Activated effector memory CD4-positive, alpha-beta T cell treated with anti-CD3 and anti-CD28 coated beads, Interleukin-2, amount 50 U/mL, for 16 hours (primary cell): ENCODE data around the gene GADL1.

Source experiments
- DNase-seq: peaks from one replicate; pipeline ENCODE4 v3.0.0-alpha.2; 2020

GADL1 gene

DNA sequence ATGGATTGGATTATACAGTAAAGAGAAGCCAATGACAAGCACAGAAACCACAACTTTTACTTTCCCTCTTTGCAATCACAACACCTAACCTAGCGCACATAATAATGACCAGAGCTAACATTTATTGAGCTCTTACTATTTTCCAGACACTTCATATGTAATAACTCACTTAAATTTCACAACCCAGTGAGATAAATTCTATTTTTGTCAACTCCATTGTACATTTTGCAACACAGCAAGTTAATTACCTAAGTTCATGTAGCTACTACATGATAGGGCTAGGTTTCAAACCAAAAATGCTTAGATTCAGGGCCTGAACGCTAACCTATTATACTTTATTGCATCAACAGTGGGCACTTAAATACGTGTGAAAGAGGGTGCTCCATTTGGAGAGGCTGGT lies 89.5 kb downstream of the GADL1 start:
- no peak for DNase-seq

DNA sequence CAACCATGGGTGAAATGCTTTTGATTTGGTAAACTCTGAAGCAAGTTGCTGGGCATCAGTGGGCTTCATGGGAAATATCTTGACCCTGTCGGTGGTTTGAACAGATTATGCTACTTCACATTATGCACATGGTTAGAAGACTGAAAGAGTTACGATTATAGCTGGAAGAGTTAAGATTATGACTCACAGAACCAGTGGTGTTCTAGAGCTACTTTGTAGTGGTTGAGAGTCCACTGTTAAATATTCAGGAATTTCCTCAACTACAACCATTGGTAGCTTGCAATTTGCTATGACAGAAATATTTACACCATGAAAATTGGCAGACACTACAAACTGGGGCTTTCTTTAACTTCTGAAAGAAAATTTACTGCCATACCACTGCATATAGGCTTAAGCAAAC lies 99.3 kb downstream of the GADL1 start:
- no peak for DNase-seq

DNA sequence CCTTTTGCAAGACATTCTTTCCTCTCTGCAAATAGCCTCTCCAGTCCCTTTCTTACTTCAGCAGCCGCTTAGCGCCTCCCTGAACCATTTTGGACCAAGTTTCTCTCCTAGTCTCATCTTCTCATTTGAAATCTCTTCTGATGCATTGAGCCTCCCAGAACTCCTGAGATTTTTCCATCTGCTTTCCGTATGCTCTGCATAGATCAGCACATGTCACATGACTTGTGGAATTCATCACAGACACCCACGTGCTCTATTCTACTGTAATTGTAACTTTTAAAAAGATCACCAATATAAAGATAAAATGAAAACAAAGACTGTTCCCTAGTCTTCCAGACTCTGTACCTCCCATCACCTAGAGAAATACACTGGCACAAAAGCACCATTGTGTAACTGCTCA lies 100.7 kb downstream of the GADL1 start:
- no peak for DNase-seq

DNA sequence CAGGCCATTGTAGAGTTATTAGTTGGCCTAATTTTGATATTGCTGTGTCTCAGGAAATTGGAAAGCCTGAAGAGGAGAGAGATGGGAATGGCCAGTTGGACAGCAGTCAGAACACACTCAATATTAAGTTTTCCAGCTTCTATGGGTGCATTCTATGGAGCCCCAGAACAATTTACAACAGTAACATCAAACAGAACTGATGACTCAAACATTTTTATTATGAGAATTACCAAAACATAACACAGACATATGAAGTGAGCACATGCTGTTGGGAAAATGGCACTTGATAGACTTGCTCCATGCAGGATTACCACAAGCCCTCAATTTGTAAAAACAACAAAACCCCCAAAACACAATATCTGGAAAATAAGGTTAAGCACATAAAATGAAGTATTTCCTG lies 104.3 kb downstream of the GADL1 start:
- no peak for DNase-seq

DNA sequence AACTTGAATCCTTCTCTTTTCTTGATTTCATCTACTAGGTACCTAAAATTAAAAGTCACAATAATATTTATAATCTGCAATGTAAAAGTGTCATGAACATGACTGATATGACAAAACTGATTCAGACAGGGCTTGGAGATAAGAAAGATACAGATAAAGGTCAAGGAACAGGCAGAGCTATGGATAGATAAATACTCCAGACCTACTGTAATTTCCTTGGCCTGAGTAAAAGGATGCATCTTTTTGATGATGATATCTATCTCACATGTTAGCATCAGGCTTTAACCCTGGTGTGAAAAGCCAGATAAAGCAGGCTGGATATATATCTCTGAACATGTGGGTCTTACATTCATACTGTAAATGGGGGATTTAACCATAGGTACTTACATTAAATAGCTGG lies 108.1 kb downstream of the GADL1 start:
- no peak for DNase-seq

DNA sequence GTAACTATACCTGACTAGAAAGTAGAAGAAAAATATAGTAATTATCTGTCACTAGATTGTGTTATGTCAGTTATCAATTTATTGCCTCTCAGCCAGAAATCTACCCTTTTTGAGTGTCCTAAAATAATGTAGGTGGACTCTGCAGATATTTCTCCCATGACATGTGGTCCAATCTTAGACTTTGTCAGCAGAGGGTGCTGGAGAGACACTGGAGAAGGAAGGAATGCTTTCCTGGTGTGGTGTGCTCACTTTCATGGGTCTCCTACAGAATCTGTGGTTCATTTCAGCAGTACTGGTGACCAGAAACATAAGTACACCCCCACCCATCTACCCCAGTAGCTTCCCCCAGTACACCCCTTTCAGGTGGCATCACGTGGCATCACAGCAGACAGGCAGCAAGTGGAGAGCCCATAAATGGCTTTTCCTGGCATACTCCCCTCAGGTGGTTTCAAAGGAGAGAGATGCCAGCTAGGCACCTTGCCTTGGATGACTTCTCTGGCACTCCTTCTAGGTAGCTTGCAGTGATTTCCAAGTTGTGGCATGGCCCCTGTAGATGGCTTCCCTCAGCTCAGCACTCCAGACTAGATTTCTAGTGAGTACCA lies 114.7 kb downstream of the GADL1 start:
- no peak for DNase-seq

DNA sequence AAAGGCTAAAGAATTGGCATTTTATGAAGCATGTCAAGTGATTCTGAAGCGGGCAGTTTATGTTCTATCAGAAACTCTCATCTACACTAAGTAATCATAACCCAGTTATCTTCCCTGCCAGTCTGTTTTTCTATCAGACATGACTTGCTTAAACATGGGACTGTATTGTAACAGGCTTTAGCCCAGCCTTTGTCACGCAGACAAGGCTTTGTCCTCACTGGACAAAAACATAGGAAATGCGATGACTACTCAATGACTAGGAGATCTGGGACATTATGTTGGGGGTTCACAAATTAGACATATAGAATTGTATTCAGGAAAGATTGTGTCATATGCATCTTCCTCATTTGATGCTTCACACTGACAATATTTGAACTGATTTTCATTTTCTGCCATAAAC lies 115.5 kb downstream of the GADL1 start:
- no peak for DNase-seq

DNA sequence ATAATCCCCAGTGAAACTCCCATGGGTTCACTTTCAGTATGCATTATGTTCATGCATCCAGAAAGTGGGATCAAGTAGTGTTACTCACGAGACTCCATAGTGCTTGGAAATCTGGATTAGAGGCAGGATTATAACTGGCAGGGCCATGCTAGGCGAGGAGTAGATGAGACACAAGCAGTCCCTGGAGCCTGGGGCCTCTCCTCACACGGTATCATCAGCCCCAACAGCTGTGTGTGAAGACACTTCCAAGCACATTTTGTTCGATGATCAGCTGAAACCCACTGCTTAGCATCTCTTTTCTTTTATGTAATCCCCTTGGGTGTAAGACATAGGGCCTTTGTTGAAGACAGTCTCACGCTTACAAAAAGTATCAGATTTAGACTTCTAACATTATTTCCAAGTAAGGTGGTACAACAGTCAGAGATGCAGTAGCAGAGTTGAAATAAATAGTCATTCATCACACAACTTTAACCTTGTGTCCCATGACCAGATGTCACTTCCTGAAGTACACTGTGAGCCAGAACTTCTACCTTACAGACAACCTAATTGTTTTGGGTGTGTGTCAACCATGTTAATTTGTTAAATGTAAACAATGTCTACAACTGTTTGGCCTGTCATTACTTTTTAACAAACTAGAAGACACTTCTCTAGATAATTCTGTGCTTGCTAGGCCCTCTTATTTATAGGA lies 116.9 kb downstream of the GADL1 start:
- no peak for DNase-seq

DNA sequence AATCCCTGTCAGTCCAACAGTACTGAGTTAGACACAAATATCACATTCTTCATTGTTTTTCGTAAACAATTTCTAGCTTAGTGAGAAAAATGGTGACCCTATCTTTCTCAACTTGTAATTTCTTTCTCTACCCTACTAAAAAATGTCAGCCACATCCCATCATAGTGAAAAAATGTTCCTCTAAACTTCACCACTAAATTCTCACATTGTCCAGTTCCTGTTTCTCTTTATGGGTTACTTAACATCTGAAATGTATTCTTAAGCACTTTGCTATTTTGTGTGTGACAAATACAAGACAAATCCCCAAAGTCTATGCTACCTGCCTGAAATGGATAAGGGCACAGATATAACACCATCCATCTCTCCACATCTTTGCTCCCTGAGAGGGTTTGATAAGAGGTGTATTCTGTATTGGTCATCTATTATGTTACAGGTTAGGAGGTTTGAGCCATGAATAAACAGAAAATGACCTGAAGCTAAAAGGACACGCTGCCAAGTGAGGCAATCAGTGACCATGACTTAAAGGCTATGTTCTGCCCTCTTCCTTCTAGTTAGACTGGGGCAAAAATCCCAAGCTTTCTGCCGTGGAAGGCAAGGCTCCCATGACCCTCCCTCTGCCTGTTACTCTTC lies 118.2 kb downstream of the GADL1 start:
- no peak for DNase-seq

DNA sequence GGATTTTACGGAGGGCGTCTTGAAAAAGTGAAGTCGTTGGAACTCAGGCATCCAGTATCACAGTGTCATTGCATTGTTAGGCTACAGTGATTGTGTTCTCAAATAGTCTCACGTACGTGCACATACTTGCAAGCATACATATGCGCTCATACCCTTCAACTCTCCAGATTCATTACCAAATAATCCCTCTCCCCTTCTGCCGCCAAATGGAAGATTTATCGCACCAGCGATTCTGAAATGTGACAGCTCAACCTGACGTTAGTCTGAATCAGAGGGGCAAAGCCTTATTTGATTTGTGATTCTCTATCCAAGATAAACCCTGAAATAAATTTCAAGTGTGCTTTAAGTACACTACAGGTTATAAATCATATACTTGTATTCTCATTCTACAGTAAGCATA lies 119.4 kb downstream of the GADL1 start:
- no peak for DNase-seq

DNA sequence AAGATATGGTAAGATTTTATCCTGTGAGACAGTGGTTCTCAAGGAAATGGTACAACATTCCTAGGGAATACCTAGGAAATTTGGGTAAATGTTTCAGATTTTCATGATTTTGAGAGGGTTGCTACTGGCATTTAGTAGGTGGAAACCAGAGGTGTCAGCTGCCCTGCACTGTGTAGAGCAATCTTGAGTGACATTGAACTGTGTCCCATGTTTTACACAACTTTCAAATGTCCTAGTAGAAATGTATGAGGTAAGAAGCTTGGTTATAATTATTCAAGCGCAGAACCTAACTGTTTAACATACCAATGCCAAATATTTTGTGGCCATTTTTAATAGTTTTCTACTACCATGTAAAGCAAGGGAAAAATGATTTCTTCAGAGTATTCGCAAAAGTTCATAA lies 120.4 kb downstream of the GADL1 start:
- DNase-seq = no peak

DNA sequence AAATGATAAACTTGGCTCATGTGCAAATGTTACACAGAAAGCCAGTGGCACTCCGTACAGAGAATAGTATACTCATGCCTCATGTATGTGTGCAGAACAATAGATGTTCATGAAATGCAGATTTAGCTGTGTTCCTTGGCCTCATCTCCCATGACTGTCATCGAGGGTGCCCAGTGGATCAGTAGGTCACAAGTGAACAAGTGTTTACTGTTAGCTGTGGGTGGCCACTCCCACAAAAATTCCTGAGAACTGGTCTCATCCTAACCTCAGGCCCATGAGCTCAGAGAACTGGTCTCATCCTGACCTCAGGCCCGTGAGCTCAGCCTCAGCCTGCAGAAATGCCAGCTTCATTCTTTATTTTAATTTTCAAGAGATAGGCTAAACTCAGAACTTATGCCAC lies 124.1 kb downstream of the GADL1 start:
- no peak for DNase-seq

DNA sequence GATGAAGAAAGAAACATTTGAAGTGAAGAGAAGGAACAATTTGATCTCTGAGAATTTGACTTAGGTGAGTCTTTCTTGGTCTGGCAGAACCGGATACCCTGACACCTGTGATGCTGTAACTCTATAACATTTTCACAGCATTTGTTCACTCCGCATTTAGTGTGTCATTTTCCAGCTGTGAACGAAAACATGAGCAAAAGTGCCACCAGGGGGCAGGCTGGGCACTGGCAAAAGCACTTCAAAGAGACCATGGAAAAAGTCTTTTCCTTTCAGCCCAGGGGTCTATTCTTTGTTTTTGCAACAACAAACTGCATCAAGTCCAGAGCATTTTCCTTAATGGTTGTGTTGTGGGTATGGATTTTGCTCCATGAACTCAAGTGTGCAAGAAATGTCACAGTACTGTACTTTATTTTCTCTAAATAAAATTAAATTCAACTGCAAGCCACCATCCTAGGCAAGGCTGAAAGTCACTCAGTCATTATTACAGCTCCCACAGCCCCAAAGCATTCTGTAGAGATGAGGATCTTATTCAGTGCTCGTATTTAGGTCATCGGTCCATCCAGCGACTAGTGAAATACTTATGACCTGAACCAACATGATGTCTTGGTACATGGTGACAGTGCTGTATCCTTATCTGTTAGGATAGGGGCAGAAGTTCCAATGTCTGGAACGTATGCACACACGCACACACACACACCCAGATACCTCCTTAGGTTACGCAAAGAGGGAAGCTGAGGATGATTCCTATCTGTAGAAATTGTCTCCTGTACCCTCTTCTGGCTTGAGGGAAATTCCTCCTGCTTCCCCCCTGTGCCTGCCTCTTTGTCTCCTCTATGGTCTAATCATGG lies 125.5 kb downstream of the GADL1 start:
- peak; percentile 87 for DNase-seq

DNA sequence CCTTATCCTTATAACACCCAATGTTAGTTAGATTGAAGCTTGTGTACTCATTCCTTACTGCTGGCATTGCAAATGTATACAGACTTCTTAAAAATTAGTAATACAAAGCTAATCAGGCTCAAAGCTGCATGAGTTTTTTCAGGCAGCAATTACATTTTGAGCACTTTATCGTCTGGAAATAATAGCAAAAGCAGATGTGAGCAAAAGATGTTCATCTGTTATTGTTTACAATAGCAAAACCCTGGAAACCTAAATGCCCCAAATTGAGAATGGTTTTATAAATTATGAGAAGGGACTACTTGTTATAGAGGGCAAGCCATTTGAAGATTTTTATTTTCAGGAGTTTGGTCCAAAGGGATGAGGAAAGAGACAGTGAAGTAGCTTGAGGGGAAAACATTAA lies 126.4 kb downstream of the GADL1 start:
- DNase-seq = no peak

DNA sequence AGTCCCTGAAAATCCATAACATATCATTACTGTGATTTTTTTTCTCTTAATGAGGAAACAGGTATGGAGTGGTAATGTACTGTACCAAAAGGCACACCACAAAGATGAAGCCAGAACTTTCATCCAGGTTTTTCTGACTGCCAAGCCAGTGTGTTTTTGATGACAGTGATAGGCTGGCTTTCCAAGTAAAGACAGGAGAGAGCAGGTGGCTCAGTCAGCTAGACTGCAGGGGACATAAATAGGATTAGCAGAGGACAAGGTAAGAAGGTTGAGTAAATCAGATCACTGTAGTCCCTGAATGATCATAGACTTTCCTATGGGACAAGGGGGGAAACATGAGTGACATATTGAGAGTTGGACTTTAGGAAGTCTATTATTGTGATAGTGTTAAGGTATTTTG lies 127.9 kb downstream of the GADL1 start:
- DNase-seq = no peak

DNA sequence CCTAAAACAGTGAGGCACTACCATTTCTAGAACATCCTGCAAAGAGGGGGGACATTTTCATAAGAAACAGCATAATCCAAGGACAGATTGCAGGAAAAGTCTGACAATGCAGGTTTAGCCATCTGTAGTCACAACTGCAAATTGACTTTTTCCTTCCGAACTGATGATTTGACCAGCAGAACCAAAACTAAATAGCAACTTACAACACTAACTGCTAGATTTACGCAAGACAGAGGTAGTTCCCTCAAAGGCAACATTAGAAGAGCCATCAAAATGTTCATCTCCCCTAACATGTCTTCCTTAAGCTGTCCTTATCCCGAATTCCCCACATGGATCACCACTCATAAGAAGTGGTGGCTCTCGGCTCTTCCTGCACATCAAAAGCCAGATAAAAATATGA lies 129.6 kb downstream of the GADL1 start:
- no peak for DNase-seq

DNA sequence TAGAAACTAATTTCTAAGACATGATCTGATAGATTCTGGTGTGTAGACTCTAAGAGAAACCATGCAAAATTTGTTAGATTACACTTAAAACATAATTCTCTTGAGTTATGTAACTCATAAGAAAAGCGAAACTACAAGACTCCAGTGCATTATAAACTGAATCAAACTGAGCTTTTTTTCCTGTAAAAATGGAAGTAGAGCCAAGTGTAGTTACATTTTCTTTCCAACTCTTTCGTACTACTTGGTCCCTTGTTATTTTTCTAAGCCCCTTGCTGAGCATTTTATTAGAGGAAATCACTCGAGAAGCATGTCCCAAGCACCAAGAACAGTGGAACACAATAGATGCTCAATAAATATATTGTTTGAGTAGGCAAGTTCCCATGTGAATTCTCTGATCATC lies 130.2 kb downstream of the GADL1 start:
- no peak for DNase-seq

DNA sequence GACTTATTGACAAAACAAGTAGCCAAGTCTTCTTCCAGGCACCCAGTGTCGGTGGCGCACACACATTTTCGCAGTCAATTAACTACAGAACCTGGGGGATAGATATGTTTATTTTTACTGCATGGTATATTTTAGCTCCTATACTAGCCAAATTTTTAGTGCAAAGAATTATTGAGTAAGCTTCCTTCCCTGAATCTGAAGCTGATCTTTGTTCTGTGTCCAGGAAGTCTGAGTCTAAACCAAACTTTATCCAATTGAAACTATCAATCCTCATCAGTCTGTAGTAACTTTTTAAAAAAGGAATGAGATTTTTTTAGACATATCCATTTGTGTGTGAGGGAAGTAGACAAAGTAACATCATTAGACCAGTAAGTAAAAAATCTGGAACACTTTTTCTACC lies 133.1 kb downstream of the GADL1 start:
- DNase-seq = no peak

DNA sequence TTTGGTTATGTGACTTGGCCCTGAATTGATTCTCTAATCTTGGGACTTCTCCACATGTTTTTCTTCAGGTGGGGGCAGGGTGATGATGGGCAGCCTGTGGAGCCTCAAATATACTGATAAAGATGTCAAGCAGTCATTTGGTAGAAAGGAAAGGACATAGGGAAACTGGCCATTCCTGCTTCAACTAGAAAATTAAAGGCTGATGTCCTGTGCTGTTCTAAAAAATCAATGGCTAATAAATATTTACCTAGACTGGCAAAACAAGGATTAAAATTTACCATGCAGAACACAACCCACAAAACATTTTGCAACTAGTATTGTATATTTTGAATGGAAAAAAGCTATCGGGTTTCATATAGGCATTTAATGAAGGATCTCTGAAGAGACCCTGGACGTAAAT lies 133.7 kb downstream of the GADL1 start:
- DNase-seq = no peak

DNA sequence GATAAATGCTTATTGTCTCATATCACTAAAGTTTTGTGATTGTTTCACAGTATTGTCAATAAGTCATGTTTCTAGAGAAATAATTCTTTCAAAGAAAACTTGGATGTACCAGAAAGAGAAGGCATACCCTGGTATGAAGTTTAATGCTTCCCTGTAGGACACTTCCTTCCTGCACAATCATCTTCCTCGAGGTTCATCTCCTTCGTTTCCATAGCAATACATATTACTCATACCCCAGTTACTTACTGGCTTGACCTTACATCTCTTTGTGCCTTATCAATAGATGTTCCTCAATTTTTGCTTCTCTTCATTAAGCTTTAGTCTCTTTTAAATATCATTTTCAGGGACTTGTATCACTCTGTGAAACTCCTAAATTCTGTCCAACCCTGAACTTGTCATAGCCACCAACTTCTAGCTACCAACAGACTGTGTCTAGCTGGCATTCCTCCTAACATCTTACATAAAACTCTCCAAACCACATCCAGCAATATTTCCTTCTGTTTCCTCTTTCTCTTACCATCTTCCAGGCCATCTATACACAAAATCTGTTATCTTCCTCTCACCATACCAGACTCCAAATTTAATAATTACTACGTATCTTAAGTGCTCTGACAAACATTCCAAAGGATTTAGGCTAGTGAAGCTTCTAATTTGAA lies 134.3 kb downstream of the GADL1 start:
- DNase-seq = no peak

DNA sequence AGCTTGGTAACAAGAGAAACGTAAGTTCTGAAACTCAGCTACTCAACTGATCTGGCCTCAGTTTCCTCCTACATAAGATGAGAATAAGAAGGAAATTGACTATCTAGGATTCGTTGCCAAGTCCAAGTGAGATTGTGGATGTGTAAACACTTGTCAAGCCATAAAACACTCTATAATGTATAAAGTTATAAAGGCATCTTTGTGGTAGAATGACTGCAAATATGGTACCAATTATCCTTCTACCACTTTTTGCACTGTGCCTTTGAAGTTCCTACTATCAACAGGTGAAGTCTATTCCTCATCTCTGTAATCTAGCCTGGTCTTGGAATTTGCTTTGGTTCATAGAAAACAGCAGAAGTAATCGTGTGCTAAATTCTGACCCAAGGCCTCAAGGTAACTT lies 138.2 kb downstream of the GADL1 start:
- no peak for DNase-seq

DNA sequence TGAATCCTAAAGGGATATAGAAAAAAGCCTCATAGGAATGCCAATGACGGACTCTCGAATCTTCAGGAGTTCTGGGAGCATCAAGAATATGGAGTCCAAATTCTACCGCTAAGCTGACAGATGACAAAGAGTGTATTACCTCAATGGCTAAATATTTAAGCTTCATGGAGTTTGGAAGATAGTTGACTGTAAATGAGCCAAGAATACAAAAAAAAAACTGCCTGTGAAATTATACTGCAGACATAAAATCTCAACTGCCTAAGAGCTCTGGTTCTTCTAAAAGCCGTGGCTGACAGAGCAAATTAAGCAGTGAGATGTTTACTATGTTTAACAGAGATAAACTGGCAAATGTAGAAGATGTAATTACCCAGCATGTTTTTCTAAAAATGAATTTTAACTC lies 140.0 kb downstream of the GADL1 start:
- DNase-seq = no peak

DNA sequence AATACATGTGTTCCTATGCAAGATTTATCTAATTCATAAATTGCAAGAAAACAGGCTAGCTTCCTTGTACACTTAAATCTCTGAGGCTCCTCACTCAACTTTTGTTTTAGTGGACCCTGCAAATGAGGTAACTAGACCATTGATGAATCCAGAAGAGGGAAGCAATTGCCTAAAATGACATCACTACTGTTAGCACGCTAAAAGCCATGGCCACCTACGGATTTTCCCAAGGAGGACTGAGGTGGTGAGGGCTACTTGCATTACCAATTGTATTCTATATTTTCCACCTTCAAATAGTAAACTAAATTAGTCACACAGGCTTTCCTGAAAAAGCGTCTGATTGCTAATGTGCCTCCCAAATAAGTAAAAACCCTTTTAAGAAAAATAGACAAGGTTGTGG lies 140.7 kb downstream of the GADL1 start:
- no peak for DNase-seq
